Ramos (cell line): ENCODE data around the gene WWC2.

ENCODE experiments used
- in situ Hi-C: fragments of 300-500 bp; cut with MboI; formaldehyde crosslinking; loops from one replicate; pipeline ENCODE4 v1.14.3; 2022; ENCODE audit warnings: low sequenced_read_pairs; ENCODE audit not compliant: unreplicated experiment

WWC2 gene

DNA sequence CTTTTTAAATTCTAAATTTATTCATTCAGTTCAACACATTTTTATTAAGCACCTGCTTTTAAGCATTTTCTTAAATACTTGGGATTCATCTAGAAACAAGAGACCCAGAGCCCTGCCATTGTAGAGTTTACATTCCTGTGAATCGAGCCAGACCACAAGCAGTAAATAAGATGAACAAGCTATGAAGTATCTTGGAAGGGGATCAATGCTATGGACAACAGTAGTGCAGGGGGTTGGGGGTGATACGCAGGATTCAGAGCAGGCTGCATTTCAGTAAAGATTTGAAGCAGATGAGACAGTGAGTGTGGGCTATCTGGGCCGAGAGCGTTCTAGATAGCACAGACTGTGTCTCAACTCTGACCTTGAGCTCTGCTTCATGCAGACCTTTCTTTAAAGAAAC lies 185.9 kb downstream of the WWC2 start:
- in situ Hi-C loops, result no loop called here

DNA sequence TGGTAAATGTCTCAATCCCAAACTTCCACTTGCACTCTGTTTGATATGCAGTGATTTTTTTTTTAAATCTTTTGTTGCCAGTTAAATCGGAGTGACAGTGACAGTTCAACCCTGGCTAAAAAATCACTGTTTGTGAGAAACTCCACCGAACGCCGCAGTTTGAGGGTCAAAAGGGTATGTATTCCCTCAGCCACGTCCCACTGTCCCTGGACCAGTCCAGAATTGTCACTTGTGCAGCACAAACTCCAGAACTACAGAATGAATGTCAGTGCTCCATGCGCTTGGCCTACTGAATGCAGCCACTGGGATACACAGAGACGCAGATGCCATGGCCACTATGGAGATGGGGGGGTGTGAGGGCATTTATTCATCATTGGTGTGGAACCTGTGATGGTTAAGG lies 186.8 kb downstream of the WWC2 start:
- in situ Hi-C loops, result no loop called here

DNA sequence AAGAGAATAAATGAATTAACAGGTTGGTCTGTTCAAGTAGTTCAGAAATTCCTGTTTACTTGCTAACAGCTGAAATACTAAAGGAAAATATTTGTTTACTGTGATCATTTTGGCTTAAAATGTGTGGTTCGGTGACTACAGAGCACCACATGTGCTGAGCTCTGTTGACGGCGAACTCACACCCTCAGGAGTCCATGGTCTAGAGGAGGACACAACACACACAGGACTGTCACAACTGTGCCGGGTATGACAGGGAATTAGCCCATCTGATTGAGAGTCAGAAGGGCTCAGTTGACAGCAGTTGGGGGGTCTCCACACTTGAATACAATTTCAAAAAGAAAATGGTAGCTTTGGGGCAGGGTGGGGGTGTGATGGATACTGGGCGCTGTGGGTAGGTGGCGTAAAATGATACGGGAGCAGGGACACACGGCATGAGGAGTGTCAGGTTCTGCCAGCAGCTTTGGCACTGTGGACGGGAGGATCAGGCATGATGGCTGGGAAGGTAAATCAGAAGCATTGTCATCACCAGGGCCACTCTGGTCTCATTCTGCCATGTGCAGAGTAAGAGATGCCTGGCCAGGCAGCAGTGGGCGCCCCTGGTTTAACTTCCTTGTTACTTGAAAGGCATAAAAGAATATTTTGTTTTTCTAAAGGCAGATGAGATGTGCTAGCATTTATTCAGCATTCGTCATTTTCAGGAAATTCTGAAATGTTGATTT lies 187.7 kb downstream of the WWC2 start:
- in situ Hi-C loops, result no loop called here

DNA sequence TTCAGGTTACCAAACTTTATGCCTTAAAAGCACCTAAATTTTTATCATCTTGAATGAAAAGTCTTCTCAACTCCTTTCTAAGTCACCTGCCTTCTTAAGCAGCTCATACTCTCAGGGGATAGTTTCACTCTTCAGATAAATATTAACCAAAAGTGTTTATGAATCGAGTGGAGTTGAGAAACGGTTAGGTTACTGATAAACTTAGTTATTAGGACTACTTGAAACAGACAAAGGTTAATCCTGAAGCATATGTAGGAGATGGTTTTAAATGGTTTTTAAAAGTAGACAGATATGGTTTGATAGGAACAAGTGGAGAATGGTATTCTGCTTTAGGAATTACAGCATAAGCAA lies 188.2 kb downstream of the WWC2 start:
- in situ Hi-C loops, result no loop called here

DNA sequence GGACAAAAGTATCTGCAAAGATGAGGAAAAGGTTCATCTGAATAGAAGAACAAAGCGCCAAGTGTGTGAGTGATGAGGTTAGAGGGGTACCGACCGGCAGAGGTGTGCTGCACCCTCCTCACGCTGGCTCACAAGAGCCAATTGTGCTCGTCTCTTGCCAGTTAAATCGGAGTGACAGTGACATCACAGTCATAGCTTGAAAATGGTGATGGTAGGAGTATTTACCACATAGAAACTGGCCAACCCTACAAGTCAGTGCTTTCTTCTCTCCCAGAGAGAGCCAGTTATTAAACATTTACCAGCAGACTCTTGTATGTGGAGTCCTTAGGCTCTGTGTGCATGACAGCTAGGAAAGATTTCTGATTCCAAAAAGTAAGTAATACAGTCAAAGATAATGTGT lies 188.6 kb downstream of the WWC2 start:
- in situ Hi-C loops, result no loop called here

DNA sequence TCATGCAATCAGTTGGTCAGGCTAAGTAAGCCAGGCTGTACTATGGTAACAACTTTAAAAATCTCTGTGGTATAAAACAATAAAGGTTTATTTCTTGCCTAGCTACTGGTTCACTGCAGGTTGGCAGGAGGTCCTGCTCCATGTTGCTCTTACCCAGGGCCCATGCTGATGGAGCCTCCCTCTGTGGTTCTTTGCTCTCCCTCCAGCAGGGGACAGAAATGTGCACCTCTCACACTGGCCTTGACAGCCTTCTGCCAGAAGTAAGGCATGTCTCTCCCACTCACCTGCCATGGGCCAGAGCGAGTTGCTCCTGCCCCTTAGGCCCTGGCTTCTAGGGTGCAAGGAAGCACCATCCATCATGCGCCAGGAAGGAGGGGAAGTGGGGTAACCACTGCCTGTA lies 189.9 kb downstream of the WWC2 start:
- in situ Hi-C loops, result no loop called here

DNA sequence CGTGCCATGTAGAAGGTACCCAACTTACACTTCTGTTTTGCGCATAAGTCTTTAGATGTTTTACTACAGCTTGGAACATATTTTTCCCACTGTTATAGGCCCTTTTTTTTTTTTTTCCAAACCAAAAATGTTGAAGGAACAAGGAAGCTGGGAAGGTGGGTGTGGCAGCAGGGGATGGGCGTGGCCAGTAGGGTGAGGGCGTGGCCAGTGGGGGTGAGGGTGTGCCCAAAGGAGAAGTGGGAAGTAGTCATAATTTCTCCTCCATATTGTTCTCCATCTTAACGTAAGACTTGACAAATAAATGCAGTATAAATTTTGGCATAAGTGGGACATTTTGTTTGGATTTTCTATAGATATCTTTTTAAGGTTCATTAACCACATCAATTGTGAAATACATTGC lies 190.6 kb downstream of the WWC2 start:
- in situ Hi-C loops, result no loop called here

DNA sequence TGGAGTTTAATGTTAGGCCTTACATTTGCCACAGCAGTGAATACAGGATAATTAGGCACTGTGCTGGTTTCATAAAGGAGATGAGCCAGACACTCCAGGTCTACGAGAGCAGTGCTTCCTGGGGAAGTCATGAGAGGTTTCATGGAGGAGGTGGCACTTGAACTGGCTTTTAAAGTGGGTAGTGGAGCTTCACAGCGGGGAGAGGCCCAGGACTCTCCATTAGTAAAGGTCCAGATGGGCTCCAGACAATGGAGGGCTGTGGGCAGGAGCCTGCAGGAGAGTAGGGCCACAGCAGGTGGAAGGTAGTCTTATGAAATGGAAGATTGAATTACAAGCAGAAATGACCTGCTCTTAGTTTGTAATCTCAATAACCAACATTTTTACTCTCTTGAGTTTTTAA lies 192.0 kb downstream of the WWC2 start:
- in situ Hi-C loops, result no loop called here

DNA sequence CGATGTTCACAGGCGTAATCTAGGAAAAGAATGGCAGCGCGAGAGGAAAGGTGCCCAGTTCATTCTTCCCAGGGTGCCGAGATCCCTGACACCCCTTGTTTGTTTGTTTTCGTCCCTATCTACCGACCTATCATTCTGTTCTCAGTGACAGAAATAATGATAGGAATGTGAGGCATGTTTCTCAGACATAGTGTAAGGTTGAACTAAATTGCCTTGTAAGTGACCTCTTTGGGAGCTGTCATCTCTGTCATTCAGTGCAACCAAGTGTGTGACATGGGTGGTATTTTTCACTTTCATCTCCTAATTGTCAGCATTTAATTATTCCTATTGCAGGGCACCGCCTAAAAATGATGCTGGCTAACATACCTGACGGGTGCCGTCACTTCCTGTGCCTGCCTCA lies 196.7 kb downstream of the WWC2 start:
- in situ Hi-C loops, result no loop called here

DNA sequence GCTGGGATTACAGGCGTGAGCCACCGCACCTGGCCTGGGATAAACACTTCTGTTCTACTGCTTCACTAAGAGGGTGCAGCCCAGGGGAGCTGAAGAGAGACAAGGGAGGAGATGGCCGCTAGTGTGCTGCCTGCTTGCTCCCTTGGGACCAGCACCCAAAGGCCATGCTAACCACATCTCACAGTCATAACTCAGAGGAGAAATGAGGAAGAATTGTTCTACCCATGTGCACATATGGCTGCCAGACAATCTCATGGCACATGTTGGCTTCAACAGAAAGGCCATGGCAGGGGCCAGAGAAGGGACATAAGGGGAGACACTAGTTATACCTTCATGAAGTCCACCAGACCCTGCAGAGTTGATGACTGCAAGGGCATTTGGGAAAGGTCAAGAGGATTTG lies 198.6 kb downstream of the WWC2 start:
- in situ Hi-C loops, result no loop called here

DNA sequence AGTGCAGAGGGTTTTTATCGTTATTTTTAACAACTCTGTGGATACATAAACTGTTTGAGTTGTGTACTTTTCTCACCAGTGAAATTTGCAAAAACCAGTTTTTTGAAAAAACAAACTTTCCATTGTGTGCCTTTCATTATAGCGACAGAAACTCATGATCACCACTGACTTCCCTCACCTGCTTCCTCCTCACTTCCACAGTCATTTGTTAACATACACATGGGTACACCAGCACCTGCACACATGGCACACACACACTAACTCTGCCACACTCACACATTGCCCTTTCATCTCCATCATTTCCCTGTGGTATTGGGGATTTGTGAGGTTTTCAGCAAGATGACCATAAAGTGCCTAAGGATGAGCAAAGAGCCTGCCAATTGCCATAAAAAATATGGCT lies 200.4 kb downstream of the WWC2 start:
- in situ Hi-C loops, result no loop called here

DNA sequence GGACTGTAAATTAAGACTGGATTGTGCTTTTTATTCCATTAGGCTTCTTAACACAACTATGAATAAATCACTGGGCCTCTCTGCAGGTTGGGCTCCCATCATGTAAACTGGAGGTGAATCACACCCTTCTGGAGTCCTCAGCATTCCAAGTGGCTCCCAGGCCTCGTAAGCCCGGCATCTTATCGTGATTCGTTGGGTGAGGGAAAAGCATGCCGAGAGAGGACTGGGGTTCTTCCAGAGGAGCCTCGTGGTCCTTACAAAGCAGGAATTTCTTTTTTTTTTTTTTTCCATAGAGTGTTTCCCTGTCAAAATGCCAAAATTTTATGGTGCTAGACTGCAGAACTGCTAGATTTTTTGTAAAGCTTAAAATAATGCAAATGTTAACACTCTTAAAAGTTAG lies 201.0 kb downstream of the WWC2 start:
- in situ Hi-C loops, result no loop called here

DNA sequence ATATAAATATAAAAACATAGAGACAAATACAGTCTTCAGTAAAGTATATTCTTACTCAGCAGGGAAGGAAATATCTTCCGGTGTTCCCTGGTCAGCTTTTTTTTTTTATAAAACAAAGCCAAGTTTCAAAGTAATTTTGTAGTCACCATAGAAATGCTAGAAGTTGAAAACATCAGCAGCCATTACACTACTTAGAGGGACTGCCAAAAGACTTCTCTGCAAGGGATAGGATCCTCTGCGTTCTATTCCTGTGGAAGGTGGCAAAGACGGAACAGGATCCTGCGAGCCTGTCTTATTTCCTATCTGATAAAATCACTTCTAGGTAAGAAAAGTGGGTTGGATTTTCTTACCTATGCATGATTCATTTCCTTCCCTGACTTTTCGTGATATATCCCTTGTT lies 201.6 kb downstream of the WWC2 start:
- in situ Hi-C loops, result no loop called here

DNA sequence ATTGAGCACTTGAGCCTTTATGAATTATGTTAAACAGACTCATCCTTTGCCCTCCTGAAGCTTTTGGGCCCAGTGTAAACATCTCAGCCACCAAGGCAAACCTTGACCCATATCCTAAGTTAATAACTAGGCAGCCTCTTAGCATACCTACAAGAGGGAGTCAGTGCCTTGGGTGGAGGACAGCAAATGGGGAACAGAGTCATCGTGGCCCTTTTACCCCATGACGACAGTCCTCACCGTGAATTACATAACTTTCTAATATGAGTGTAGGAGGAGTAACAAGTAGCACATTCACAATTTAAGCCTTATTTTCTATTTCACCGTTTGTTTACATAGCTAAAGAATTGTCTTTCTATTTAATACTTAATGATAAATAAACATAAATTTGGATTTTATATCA lies 204.2 kb downstream of the WWC2 start:
- in situ Hi-C loops, result no loop called here

DNA sequence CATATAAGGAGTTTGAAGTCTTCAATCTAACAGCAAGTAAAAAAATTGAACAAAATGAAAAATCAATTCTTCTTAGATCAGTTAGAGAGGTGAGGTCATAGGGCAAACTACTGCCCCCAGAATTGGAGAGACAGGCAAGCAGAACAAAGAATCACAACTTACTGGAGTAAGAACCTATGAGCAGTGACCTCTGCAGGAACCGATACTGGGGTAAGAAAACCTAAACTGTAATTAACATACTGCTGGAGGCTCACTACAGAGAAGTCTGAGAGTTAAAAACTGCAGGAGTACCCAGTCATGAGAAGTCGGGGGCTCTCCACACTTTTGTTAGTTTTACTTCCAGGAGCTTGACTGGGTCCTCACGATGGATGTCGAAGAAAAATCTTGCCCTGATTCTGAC lies 205.0 kb downstream of the WWC2 start:
- in situ Hi-C loops, result no loop called here

DNA sequence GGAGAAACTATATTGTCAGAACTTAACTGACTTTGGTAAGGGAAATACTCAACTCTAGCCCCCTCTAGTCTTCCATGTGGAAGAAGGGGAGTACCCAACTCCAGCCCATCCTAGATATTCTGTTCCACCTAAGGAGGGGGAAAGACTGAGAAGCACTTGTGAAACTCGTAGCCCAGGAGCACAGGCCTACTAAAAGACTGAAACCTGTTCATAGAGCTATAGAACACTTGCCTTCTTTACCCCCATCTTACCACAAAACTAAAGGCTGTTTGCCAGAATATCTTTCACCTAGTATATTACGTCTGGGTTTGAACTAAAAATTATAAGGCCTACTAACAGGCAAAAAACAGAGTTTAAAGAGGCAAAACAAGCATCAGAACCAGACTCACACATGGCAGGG lies 205.5 kb downstream of the WWC2 start:
- in situ Hi-C loops, result no loop called here

DNA sequence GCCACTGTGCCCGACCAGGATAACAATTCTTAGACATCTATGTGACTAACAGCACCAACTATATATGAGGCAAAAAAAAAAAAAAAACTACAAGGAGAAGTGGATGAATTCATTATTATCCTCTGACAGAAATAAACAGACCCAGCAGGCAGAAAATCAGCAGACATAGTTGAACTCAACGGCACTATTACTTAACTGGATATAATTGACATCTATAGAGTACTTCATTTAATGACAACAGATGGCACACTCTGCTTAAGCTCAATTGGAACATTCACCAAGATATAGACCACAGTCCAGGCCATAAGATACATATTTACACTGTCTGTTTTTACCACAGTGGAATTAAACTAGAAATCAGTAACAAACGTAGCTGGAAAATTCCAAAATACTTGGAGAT lies 207.8 kb downstream of the WWC2 start:
- in situ Hi-C loops, result no loop called here

DNA sequence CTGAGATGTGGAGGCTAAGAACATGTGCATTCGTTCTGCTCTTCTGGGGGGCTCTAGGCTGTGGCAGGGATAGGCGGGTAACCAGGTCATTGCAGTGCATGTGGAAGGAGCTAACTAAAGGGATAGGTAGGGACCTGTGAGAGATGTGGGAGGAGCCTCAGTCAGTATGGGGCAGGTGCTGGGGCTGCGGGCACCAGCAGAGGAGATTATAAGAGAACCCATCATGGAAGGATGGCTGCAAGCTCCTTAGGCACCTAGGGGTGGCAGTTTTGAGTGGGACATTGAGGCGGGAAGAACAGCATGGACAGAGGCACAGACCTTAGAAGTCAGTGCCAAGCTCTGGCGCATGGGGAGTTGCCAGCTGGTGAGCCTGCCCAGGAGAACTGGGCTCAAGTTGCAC lies 213.8 kb downstream of the WWC2 start:
- in situ Hi-C loops, result no loop called here

DNA sequence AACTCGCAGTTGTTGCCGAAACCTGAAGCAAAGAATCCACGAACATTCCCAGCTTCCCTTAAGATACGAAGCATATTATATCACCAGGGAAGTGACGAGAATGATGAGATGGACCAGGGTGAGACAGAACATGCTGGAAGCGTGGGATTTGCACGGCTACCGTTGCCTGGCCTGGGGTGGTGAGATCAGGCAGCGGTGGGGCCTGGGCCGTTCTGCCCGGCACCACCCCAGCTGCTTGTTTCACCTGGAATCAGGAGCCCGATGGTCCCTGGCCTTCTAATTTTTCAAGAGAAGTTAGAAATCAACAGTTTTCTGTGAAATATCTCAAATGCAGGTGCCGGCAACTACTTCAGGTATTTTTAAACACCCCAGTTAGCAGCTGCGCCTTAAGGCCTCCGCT lies 215.3 kb downstream of the WWC2 start:
- in situ Hi-C loops, result no loop called here

DNA sequence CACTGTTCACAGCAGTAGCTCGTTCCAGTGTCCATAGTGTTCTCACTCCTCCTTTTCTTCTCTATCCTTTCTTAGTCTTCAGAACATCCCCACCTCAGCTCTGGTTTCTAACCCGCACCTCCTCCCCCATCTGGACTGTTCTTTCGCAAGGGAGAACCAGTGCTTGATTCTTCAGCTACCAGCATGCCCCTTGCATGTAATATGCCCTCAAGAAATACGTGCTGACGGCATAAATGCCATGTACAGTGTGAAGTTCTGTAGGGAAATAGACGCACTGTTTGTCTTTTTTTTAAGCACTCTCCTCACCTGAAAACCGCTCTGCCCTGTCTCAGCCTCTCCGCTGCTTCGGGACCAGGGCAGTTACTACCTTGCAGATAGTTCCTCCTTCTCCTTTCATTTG lies 215.7 kb downstream of the WWC2 start:
- in situ Hi-C loops, result no loop called here

DNA sequence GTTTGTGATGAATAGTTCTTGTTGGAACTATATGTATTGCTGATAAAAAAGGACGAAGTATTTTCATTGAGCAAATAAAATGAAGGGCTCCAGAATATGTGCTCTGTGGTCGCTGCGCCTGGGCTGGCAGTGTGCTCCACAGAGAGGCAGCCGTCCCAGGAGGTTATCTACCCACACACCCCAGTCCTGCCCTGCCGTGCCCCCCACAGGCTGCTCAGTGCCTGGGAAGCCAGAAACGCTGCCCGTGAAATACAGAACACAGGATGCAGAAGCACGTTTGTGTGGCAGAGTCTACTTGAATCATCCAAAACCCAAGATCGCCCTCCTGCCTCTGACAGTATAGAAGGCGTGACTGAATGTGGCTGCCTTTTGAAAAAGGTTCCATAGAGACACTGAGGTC lies 219.6 kb downstream of the WWC2 start:
- in situ Hi-C loops, result no loop called here

DNA sequence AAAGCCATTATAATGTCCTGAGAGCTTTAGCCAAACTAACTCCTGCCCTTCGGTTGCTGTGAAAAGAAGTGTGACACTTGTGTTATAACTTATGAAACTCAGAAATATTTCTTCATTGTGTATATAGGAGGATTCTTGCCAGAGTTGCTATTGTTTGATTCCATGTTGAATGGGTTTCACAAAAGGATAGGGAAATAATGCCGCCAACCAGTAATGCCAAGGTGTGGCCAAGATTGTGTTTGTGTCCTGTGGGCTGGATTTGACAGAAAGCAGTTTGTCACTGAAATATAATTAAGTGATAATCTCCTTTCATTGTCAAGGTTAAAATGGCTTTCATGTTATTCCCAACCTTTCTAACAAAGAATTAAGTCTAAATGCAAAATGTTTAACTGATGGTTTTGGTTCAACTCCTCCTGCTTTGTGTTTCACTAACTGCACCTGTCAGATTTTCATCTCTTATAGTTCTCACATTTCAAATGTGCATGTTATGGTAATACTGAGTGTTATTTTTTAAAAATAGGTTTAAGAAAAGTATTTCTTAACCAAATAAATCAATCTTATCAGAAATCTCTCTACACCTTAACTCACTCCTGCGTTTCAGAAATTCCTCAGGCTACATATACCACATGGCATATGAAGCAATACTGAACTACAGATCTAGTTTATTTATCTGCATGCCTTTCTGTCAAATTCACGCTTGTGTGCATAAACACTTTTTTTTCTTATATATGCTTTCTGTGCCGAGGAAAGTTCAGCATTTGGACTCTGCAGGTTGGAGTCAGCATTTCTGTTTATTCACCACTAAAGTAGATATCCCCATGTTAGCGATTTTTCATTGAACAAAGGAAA lies 221.4 kb downstream of the WWC2 start, which contains the start of gene CLDN22:
Gene CLDN22 (minus strand): TSS at position 66 of the 849 bp plus-strand sequence. CDS start 58 bp downstream, at position 8.
- in situ Hi-C loops, result no loop called here
